SJCRH30 (cell line): ENCODE measurements around the gene PURB. TPM values are rescaled to one million over a fixed set of nuclear protein-coding genes. Genes with fewer than 3 reads are reported as not detected.
"Not testable (repeated sequence)": the region's sequence is repeated elsewhere in the genome, so short reads cannot be mapped to it uniquely, and the experiment has no call there.

Experiments
- DNase-seq, 2 experiments: peaks; one replicate each; pipeline ENCODE4 v3.0.0-alpha.2; 2015 to 2020
- H3K27ac ChIP-seq: fragments of 250-450 bp; sonication (Bioruptor Pico); 2 replicates; pipeline ENCODE4 v1.5.1; 2020; ENCODE audit warnings: mild to moderate bottlenecking, moderate library complexity
- H3K27me3 ChIP-seq: fragments of 250-450 bp; sonication (Bioruptor Pico); 2 replicates; pipeline ENCODE4 v1.5.1; 2020; ENCODE audit warnings: mild to moderate bottlenecking, moderate library complexity
- H3K36me3 ChIP-seq: fragments of 250-450 bp; sonication (Bioruptor Pico); 2 replicates; pipeline ENCODE4 v1.5.1; 2020; ENCODE audit warnings: mild to moderate bottlenecking, moderate library complexity
- H3K4me1 ChIP-seq: fragments of 250-450 bp; sonication (Bioruptor Pico); 2 replicates; pipeline ENCODE4 v1.5.1; 2020; ENCODE audit warnings: mild to moderate bottlenecking, moderate library complexity
- H3K4me3 ChIP-seq: fragments of 250-450 bp; sonication (Bioruptor Pico); 2 replicates; pipeline ENCODE4 v1.5.1; 2020; ENCODE audit warnings: mild to moderate bottlenecking, moderate library complexity
- H3K9me3 ChIP-seq: fragments of 250-450 bp; sonication (Bioruptor Pico); replicated peaks from 2 replicates; pipeline ENCODE4 v1.5.1; 2020; ENCODE audit warnings: mild to moderate bottlenecking, moderate library complexity
- total RNA-seq: library from RNA; depleted of rRNA; stranded (reverse); fragments of >200 nt; shearing (Covaris generic); gene quantifications from 2 replicates; pipeline ENCODE4 v1.2.3, GENCODE V29; 2014

PURB gene
- total RNA-seq, 1 experiment from 2014 or later: 42.7 TPM

DNA sequence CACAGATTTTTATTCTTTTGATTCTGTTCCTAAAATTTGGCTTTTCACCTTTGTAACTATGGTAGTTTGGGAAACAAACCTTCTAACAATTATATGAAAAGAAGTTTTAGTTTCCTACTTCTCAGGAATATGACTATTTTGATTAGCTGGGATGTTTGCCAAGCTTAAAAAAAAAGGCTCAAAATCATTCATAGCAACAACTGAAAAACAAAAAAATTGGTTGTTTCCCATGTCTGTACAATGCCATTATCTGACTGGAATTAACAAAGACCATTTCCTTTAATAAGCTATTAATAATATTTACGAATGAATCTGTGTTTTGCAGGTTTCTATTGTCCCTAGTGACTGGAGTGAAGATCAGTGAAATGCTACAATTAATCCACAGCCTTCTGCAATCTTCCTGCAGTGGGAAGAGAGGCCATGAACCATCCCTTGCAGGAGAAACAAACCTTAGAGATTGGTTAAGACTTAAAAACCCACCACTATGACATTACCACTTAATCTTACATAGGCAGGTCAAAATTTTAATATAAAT lies 4.2 kb downstream of the PURB start:
- DNase-seq: no peak
- Histone ChIP-seq H3K9me3 (no peaks in the 10 kb centered on the region), H3K27ac (no peak overlapping the region), H3K4me1 (peaks cover 14% of the 10 kb centered on the region), H3K27me3 (no peaks in the 10 kb centered on the region), H3K36me3 (peaks cover 77% of the 10 kb centered on the region), H3K4me3 (peak overlapping the region; percentile 98)

DNA sequence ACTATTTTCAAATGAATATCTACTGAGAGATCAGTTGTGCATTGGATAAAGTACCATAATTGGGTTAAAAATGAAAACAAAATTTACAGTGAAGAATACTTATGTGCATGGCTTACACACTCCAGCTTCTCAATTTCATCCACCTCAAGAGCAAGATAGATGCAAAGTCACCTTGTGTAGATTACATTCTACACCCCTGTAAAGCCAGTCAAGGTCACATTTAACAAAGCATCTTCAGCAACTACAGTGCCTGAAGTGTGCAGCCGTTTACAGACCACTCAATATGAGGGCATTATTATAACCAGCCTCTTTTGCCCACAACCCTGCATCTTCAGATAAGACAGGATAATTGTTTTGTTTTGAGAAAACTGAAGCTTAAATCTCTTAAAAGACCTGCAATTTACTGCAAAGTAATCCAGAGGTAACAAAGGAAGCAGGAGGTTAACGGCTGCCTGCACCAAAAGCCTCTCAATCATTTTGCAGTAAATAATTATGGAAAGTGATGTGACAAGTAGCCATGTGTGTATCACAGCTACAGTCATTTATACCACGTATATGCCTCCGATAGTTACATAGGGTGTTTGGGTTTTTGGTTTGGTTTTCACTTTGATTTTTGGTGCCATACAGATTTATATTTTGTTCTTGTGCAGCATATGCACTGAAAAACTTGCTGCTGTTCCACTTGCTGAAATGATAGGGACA lies 4.9 kb downstream of the PURB start:
- no peak for DNase-seq
- H3K4me3 ChIP-seq: peak overlapping the region; percentile 98
- no peaks in the 10 kb centered on the region for H3K27me3 ChIP-seq
- peaks cover 13% of the 10 kb centered on the region for H3K4me1 ChIP-seq
- peaks cover 78% of the 10 kb centered on the region for H3K36me3 ChIP-seq
- H3K27ac ChIP-seq: no peak overlapping the region
- H3K9me3 ChIP-seq: no peaks in the 10 kb centered on the region

DNA sequence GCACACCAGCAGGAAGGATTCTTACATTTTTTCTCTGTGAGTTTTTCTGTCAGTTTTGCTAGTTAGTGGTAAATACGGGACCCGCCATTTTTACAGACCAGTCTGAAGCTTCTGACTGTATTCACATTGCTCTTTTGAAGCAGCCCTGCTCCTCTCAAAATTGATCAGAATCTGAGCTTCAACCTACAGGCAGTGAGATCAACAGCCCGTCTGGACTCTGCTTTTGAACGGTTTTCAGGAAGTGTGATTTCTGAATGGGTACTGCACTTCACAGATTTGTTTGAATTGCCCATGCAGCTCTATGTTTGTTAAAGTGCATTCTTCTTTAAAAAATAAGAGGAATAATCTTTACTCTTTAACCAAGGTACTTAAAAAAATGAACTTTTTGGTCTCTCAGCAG lies 8.9 kb downstream of the PURB start:
- no peak overlapping the region for H3K4me3 ChIP-seq
- H3K4me1 ChIP-seq: peaks cover 13% of the 10 kb centered on the region
- DNase-seq: no peak
- peaks cover 47% of the 10 kb centered on the region for H3K36me3 ChIP-seq
- no peak overlapping the region for H3K27ac ChIP-seq
- no peaks in the 10 kb centered on the region for H3K27me3 ChIP-seq
- peaks cover 4% of the 10 kb centered on the region for H3K9me3 ChIP-seq

DNA sequence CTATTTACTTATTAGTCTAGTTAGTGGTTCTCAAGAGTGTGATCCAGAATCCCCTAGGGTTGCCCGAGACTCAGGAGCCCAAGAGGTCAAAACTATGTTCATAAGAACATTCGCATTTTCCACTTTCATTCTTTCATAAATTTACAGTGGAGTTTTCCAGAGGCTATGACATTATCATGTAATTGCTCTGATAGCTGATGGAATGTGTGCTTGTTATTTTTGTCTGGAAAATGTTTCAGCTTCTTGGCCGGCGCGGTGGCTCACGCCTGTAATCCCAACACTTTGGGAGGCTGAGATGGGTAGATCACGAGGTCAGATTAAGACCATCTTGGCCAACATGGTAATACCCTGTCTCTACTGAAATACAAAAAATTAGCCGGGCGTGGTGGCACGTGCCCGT lies 10.1 kb downstream of the PURB start:
- Histone ChIP-seq H3K36me3 (peaks cover 36% of the 10 kb centered on the region), H3K4me3 (no peak overlapping the region), H3K9me3 (peaks cover 4% of the 10 kb centered on the region), H3K27ac (no peak overlapping the region), H3K4me1 (peaks cover 8% of the 10 kb centered on the region), H3K27me3 (no peaks in the 10 kb centered on the region)
- no peak for DNase-seq

DNA sequence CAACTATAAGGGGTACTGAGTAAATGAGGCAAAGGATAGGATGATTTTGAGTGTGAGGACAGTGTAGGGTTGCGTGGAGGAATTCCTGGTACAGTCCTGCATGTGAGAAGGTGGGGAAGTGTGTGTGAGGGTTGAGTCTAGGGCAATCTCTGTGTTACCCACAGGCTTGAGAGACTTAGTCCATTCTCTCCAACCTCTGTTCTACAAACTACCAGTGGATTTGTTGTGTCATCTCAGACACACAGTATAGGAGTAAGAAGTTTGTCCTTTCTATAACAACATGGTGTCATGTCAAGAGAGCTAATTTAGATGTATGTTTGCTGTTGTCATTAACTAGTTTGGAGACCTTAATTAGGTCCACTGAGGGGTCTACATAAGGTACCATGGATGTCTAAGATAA lies 12.5 kb downstream of the PURB start:
- H3K27me3 ChIP-seq: no peaks in the 10 kb centered on the region
- no peak overlapping the region for H3K4me3 ChIP-seq
- H3K4me1 ChIP-seq: peaks cover 2% of the 10 kb centered on the region
- no peak overlapping the region for H3K27ac ChIP-seq
- DNase-seq: no peak
- peaks cover 6% of the 10 kb centered on the region for H3K9me3 ChIP-seq
- H3K36me3 ChIP-seq: peaks cover 15% of the 10 kb centered on the region

DNA sequence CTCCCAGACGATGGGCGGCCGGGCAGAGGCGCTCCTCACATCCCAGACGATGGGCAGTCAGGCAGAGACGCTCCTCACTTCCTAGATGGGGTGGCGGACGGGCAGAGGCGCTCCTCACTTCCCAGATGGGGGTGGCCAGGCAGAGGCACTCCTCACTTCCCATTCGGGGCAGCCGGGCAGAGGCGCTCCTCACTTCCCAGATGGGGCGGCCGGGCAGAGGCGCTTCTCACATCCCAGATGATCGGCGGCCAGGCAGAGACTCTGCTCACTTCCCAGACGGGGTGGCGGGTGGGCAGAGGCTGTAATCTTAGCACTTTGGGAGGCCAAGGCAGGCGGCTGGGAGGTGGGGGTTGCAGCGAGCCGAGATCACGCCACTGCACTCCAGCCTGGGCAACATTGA lies 13.4 kb downstream of the PURB start:
- H3K27me3 ChIP-seq, DNase-seq, H3K4me3 ChIP-seq, H3K9me3 ChIP-seq, H3K36me3 ChIP-seq, H3K27ac ChIP-seq: not testable (repeated sequence)
- peaks cover 11% of the 10 kb centered on the region for H3K4me1 ChIP-seq

DNA sequence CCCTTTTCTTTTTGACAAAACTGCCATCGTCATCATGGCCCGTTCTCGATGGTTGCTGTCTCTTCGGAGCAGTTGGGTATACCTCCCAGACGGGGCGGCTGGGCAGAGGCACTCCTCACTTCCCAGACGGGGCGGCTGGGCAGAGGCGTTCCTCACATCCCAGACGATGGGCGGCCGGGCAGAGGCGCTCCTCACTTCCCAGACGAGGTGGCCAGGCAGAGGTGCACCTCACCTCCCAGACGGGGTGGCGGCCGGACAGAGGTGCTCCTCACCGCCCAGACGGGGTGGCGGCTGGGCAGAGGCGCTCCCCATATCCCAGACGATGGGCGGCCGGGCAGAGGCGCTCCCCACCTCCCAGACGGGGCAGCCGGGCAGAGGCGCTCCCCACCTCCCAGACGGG lies 14.6 kb downstream of the PURB start:
- H3K4me3 ChIP-seq, H3K27me3 ChIP-seq, H3K9me3 ChIP-seq, H3K36me3 ChIP-seq, H3K27ac ChIP-seq, DNase-seq: not testable (repeated sequence)
- peaks cover 15% of the 10 kb centered on the region for H3K4me1 ChIP-seq

DNA sequence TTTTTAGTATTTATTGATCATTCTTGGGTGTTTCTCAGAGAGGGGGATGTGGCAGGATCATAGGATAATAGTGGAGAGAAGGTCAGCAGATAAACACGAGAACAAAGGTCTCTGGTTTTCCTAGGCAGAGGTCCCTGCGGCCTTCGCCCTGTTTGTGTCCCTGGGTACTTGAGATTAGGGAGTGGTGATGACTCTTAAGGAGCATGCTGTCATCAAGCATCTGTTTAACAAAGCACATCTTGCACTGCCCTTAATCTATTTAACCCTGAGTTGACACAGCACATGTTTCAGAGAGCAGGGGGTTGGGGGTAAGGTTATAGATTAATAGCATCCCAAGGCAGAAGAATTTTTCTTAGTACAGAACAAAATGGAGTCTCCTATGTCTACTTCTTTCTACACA lies 15.0 kb downstream of the PURB start:
- H3K4me1 ChIP-seq: peaks cover 15% of the 10 kb centered on the region
- H3K9me3 ChIP-seq, H3K36me3 ChIP-seq, H3K27ac ChIP-seq, H3K27me3 ChIP-seq, DNase-seq, H3K4me3 ChIP-seq: not testable (repeated sequence)

DNA sequence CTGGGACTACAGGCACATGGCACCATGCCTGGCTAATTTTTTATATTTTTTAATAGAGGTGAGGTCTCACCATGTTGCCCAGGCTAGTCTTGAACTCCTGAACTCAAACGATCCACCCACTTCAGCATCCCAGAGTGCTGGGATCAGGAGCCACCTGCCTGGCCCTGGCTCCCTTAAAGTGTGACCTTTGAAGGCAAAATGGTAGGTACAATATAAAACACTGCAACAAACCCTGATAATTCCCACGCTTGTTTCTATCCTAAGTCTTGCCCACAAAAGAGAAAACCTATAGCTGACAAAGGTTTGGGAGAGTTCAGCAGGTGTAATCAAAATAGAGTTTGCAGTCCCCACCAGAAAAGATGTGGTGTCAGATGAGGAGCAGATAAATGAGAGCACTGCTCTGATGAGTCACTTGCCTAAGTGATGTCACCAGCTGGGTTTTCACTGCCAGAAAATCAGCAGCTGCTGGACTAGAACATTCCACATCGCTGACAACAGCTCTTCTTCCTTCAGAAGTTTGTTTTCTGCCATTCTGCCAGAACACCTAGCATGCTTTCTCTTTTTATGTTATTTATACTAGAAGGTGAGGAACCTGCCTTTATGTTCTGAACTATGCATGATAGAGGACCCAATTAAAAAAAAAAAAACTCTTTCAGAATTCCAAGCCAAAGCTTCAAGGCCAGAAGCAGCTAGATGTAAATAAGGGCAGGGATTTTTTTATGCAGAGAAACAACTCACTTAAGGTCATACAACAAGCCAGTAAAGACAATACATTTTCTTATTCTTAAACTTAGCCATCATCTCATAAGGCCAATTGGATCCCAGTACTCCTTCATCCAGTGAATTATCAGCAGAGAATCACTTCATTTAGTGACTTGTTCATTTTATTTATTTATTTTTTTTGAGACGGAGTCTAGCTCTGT lies 18.0 kb downstream of the PURB start:
- H3K36me3 ChIP-seq: no peaks in the 10 kb centered on the region
- peaks cover 15% of the 10 kb centered on the region for H3K4me1 ChIP-seq
- H3K27ac ChIP-seq: peak overlapping the region; percentile 32
- DNase-seq: peak; percentile 80 to 86
- H3K4me3 ChIP-seq: no peak overlapping the region
- no peaks in the 10 kb centered on the region for H3K27me3 ChIP-seq
- peaks cover 3% of the 10 kb centered on the region; the same call in 1 of the 2 replicates for H3K9me3 ChIP-seq

DNA sequence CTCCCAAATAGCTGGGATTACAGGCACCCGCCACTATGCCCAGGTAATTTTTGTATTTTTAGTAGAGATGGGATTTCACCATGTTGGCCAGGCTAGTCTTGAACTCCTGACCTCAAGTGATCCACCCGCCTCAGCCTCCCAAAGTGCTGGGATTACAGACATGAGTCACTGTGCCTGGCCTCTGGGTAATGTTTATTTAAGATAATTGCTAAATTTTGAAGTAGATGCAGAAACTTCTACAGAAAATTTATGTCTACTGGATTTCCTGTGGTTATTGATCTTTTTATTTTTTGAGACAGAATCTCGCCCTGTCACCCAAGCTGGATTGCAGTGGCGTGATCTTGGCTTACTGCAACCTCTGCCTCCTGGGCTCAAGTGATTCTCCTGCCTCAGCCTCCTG lies 23.4 kb downstream of the PURB start:
- not testable (repeated sequence) for H3K9me3 ChIP-seq, H3K27ac ChIP-seq, H3K27me3 ChIP-seq, DNase-seq, H3K4me3 ChIP-seq, H3K36me3 ChIP-seq
- peaks cover 15% of the 10 kb centered on the region for H3K4me1 ChIP-seq

DNA sequence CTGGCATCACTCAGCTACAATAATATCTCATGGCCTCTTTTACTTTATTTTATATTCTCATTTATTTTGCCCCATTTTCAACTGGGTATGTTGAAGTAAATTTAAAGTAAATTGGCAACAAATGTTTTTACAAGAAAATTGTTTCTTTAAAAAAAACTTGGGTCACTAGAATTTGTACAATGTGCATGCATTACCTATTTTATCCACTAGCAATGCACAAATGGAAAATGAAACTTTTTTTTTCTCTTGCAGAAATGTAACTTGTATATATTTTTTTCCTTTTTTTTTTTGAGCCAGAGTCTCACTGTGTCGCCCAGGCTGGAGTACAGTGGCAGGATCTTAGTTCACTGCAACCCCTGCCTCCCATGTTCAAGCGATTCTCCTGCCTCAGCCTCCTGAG lies 27.2 kb downstream of the PURB start:
- peaks cover 11% of the 10 kb centered on the region; the same call in 1 of the 2 replicates for H3K4me1 ChIP-seq
- no peak overlapping the region for H3K27ac ChIP-seq
- H3K27me3 ChIP-seq: no peaks in the 10 kb centered on the region
- H3K36me3 ChIP-seq: no peaks in the 10 kb centered on the region
- no peak overlapping the region for H3K4me3 ChIP-seq
- no peaks in the 10 kb centered on the region for H3K9me3 ChIP-seq
- DNase-seq: no peak

DNA sequence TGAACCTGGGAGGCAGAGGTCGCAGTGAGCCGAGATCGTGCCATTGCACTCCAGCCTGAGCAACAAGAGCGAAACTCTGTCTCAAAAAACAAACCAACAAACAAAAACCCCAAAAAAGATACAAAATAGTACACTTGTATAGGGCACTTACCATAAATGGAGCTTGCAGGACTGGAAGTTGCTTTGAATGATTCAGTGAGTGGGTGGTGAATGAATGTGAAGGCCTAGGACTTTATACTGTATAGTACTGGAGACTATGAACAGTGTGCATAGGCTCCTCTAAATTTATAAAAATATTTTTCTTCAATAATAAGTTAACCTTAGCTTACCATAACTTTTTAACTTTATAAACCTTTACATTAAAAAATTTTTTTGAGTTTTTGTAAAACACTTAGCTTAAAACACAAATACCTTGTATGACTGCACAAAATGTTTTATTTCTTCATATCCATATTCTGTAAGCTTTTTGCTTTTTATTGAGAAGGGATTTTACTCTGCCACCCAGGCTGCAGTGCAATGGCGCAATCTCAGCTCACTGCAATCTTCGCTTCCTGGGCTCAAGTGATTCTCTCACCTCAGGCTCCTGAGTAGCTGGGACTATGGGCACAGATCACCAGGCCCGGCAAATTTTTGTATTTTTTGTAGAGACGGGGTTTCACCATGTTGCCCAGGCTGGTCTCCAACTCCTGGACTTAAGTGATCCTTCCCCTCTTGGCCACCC lies 30.5 kb downstream of the PURB start:
- no peak for DNase-seq
- H3K4me3 ChIP-seq: no peak overlapping the region
- peaks cover 7% of the 10 kb centered on the region for H3K4me1 ChIP-seq
- H3K36me3 ChIP-seq: no peaks in the 10 kb centered on the region
- no peaks in the 10 kb centered on the region for H3K27me3 ChIP-seq
- H3K9me3 ChIP-seq: no peaks in the 10 kb centered on the region
- no peak overlapping the region for H3K27ac ChIP-seq

DNA sequence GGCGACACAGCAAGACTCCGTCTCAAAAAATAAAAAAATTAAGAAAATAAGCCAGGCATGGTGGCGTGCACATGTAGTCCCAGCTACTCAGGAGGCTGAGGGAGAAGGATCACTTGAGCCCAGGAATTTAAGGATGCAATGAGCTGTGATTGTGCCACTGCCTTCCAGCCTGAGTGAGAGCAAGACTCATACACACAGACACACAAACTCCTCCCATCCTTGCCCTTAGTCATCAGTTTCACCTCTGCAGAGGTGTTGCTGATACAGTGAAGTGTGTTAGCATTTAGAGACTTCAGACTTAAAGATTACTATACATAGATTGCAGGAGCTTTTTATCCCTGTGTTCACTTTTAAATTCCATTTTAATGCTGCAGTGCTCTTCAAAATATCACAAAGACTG lies 31.9 kb downstream of the PURB start:
- peaks cover 9% of the 10 kb centered on the region for H3K4me1 ChIP-seq
- no peaks in the 10 kb centered on the region for H3K27me3 ChIP-seq
- H3K27ac ChIP-seq: no peak overlapping the region
- no peaks in the 10 kb centered on the region for H3K9me3 ChIP-seq
- no peak overlapping the region for H3K4me3 ChIP-seq
- no peaks in the 10 kb centered on the region for H3K36me3 ChIP-seq
- no peak for DNase-seq

DNA sequence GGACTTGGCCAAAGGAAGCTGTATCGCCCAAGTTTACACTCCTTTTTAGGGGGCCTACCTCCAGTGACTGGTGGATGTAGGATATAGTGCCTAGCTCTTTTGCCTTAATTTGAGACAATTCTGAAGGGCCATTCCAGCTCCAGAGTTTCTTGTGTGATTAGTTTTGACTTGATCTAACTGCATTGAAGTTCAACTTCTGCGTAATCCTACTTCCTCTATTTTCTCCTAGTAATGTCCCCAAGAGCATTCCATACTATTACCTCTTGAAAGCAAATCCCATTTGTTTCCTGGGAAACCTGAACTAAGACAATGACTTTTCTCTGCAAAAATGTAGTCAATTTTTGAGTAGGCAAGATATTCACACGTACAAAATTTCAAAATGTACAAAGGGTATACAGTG lies 32.7 kb downstream of the PURB start:
- H3K27me3 ChIP-seq: no peaks in the 10 kb centered on the region
- H3K4me3 ChIP-seq: no peak overlapping the region
- H3K27ac ChIP-seq: no peak overlapping the region

More for the DNA sequence above, 32.7 kb downstream of the PURB start:
- DNase-seq: no peak
- peaks cover 7% of the 10 kb centered on the region; the same call in 1 of the 2 replicates for H3K4me1 ChIP-seq
- H3K36me3 ChIP-seq: no peaks in the 10 kb centered on the region
- H3K9me3 ChIP-seq: no peaks in the 10 kb centered on the region
